HL-60 (cell line): ENCODE results near the gene TUBGCP2.

Experiments used
- DNase-seq, 2 experiments: peaks; one replicate each; pipeline ENCODE4 v3.0.0-alpha.2; 2010 to 2020; ENCODE audit warnings: low read depth in 1 of 2, low spot score in 1 of 2
- H3K27ac ChIP-seq: fragments of 250-450 bp; sonication (Bioruptor Pico); replicated peaks from 2 replicates; pipeline ENCODE4 v1.5.1; 2020; ENCODE audit warnings: mild to moderate bottlenecking, moderate library complexity
- H3K27me3 ChIP-seq: fragments of 250-450 bp; sonication (Bioruptor Pico); 2 replicates; pipeline ENCODE4 v1.5.1; 2021; ENCODE audit warnings: mild to moderate bottlenecking, moderate library complexity; ENCODE audit not compliant: insufficient read depth, poor library complexity, severe bottlenecking
- H3K4me3 ChIP-seq: replicated peaks from 2 replicates; pipeline ENCODE4 v1.5.1; 2011; ENCODE audit warnings: mild to moderate bottlenecking, control low read depth, low read length; ENCODE audit not compliant: insufficient read depth
- CTCF ChIP-seq: IDR thresholded peaks from one replicate; pipeline ENCODE4 v1.5.1; 2011; ENCODE audit warnings: low read length, control low read depth, inconsistent platforms; ENCODE audit not compliant: insufficient read depth
- GABPA ChIP-seq: IDR thresholded peaks from 2 replicates; pipeline ENCODE4 v1.6.1; 2012; ENCODE audit warnings: low read depth
- POLR2AphosphoS5 ChIP-seq: IDR thresholded peaks from 2 replicates; pipeline ENCODE4 v1.6.1; 2012; ENCODE audit warnings: low read depth
- REST ChIP-seq: IDR thresholded peaks from 2 replicates; pipeline ENCODE4 v1.6.1; 2012; ENCODE audit warnings: low read depth; ENCODE audit not compliant: insufficient replicate concordance
- SPI1 ChIP-seq: IDR thresholded peaks from 2 replicates; pipeline ENCODE4 v1.6.1; 2012; ENCODE audit warnings: low read depth, mild to moderate bottlenecking, borderline replicate concordance

TUBGCP2 gene

GRCh38 chr10:133255323-133255722, 53.3 kb downstream of the TUBGCP2 start:
- Histone ChIP-seq H3K4me3 (no peak overlapping the region), H3K27ac (no peak overlapping the region), H3K27me3 (peaks cover 1% of the 10 kb centered on the region)
- no peak for DNase-seq
- TF ChIP-seq GABPA: no peak
- TF ChIP-seq CTCF: no peak
- no peak for TF ChIP-seq POLR2AphosphoS5
- TF ChIP-seq SPI1: no peak
- TF ChIP-seq REST: no peak

- no peak for DNase-seq
- Histone ChIP-seq H3K27ac (no peak overlapping the region), H3K27me3 (peaks cover 4% of the 10 kb centered on the region), H3K4me3 (no peak overlapping the region)
- TF ChIP-seq CTCF (no peak), SPI1 (no peak), REST (no peak), GABPA (no peak), POLR2AphosphoS5 (no peak)
These were observed 54.1 kb downstream of the TUBGCP2 start for GRCh38 chr10:133254421-133255120.

GRCh38 chr10:133253361-133253955, 55.2 kb downstream of the TUBGCP2 start:
- TF ChIP-seq POLR2AphosphoS5: no peak
- TF ChIP-seq REST: no peak
- TF ChIP-seq GABPA: no peak
- TF ChIP-seq CTCF: no peak
- no peak for TF ChIP-seq SPI1
- H3K4me3 ChIP-seq: no peak overlapping the region
- H3K27ac ChIP-seq: no peak overlapping the region
- H3K27me3 ChIP-seq: peaks cover 4% of the 10 kb centered on the region
- DNase-seq: peak in 1 of 2 experiments; percentile 61
